Measurements from ENCODE around the gene MGMT.

MGMT gene

DNA sequence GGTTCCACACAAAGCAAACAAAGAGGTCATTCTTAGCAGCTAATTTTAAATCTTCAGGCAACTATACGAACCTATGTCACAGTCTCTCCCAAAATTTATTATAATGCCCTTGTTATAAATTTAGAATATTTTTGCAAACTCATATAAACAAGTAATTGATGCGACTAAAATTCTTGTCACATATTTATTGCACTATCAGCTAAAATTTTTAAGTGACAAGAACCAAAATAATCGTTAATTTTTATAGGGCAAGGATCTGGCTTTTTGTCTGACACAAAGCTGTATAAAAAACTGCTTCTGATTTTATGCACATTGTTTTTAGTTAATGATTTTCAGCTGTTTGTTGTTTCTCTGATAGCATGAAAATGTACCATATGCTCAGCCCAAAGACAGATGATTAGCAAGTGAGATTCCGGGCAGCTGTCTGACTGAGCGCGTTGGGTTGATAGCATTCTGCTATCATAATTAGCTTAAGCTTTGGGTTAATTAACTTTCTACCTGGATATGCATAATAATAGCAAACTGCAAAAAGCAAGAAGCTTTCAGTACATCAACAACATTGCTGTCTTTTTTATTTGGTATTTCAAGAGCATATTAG, 136.0 kb downstream of the MGMT start:
- DNase-seq, result no peak

DNA sequence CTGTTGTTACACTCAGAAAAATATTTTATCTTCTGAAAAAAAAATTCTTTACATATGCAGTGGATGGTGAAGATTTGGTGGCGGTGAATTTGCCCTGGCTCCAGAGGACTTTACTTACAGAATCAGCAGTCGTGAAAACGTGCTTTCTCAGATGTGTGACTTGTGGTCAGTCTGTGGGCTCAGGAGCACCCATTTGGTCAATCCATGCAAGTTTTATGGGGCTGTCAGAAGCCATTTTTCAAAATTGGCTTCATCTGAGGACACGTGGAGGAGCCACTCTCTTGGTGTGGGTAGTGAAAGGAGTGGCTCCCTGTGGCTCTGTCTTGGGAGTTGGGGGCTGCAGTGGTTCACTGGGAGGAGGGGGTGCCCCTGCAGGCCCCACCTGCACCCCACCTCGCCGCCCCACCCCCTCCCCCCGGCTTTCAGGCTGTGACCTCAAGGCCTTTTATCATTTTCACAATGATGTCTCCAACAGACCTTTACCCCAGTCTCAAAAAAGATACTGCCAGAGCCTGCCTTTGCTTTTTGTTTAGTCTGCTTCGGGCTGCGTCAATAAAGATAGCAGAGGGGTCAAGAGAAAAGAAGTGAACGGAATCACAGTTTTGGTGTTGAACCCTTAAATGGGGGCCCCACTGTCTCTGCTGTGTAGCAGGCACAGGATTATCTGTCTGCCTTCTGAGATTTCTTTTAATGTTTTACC, 137.4 kb downstream of the MGMT start:
- DNase-seq, result no peak

DNA sequence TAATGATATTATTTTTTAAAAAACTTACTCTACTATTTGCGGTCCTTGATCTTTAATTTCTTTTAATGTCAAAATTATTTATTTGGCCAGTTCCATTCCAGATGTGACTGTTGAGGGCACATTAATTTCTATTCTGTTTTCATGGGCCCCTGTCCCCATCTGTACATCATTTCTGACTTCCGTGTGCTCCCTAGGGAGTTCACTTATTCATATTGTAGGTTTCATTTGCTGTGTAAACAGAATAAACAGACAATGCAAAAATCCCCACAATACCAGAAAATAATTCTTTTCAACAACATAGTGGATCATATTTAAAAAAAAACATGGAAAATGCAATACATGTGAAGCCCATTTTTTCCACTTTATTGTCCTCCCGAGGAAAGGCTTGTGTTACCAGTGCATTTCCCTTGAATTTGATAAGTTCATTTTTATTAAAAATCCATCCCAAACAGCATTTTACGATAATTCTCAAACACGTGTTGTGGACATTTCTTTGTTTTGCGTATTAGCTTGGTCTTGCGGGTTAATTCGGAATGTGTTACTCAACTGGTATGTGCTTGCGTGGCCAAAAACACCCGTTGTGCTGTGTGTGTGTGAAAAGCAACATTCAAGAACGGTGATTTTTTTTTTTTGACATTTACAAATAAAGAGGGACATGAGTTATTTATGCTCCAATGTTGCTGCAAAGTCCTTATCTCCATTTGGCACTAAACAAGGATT, 138.4 kb downstream of the MGMT start:
- no peak for DNase-seq

DNA sequence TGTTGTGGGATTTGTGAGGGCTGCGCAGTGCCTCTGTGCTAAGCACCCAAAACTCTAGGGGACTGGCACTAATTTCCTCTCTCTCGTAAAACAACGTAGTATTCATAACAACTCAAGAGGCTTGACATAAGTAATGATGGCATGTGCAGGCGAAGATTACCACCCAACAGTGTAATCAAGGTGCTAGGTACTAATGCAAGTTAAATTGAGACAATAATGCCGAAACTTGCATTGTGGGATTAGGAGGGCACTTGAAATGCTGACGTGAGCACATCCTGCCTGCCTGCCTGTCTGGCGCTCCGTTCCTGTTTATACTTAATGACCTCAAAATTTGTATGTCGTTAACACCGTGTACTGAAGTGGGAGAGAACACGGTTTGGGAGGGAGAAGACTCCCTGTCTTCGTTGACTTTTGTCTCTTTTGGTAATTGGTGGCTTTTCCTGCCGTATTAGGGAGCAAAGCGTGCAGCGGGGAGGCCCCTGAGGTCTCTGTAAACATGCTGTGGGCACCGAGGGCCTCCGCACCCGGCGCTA, 139.0 kb downstream of the MGMT start:
- DNase-seq, result no peak

DNA sequence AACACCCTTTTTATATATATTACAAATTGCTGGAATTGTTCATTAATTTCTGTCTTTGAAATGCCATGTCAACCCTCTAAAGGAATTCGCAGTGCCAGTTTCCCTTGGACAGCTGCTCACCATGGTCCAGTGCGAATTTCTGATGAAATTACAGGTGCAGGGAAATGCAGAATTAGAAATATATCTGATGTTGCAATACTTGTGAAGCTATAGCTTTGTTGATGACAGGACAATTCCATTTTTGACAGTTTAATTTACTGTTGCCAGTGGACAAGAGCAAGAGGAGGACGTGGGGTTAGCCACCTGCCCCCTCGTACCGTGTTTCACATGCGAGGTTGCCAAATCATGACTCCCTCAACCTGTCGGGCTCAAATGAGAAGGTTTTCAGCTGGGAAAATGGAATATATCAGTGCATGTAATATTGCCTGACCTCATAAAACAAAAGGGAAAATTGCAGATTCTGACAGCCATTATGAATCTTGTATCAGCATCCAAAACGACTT, 140.6 kb downstream of the MGMT start:
- no peak for DNase-seq

DNA sequence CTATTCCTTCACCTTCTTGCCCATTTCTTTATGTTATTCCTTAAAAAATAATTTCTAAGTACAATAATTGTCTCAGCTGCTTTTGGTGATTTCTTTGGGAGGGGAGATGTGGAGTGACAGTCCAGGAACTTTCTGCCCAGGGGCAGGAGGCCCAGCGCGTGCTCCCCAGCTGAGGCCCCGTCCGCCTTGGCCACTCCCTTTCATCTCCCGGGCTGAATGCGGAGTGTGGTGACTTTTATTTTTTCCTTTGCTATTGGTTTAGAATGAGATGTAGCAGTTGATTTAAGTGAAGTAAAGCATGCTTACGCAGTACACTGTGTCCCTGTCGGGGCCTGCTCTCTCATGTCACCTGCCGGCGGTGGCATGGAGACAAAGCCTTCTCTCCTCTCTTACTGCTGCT, 141.6 kb downstream of the MGMT start:
- DNase-seq, result no peak

DNA sequence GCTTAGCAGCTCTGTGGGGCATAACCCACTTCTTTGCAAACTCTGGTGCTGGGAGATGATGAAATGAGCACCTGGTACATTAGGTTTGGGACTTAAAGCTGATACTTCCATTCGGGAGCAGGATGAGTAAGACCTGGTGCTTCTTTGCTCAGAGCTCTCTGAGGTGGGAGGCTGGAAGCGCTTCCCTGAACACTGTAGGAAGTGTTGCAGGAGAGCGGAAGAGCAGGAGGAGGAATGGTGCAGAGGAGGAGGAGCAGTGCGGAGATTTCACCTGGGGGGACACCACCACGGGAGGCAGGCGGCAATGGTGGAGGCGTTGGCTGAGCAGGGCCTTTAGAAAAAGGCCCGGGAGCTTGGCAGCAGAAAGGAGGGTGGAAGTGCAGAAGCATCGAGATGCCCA, 142.5 kb downstream of the MGMT start:
- DNase-seq, result no peak

DNA sequence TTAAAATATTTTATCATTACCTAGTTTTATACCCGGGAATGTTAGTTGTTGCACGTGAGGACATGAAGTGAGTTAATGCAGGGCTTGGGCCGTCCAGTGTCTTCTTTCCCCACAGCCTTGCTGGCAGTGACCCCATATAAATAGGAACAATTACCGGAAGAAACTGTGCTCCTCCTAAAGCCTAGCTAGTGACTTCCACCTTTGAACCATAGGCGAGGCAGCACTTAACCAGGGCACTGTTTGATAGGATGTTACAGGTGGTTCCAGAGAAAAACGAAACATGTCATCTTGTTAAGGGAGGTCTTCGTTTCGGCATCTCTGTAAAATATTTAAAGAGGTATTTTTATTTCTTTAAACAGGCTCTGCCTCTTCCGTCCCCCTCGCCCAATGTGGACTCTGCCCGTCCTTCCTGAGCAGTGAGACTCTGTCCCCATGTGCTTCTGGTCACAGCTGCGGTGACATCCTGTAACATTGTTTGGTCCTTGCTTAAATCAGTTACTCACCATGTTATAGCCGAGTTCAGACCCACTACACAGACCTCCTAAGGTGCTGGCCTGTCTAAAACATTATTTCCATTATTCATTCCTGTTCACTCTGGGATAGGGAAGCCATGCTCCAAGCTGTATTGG, 145.6 kb downstream of the MGMT start:
- no peak for DNase-seq

DNA sequence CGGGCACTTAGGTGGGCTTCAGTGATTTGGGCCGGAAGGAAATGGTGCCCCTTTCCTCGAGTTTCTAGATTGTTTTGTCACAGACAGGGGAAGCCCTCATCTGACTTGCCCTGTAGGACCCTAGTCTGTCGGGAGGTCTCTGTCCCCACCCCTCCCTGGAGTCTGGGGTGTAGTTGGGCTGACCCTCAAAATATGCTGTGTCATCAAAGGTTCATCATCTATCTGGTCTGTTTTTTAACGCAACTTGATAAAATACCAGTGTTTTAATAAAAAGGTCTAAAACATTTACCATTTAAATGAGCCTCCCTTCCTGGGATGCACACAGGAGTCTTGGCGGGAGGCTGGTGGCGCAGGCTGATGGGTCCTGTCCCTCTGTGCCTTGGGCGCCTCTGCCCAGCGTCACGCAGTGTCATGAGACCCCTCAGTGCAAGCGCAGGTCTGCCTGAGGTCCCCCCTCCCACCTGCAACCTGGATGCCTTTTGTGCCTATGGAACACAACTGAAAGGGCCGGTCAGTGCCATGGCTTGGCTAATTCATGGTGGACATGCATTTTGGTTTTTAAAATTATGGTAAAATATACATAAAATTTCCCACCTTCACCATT, 146.4 kb downstream of the MGMT start:
- no peak for DNase-seq

DNA sequence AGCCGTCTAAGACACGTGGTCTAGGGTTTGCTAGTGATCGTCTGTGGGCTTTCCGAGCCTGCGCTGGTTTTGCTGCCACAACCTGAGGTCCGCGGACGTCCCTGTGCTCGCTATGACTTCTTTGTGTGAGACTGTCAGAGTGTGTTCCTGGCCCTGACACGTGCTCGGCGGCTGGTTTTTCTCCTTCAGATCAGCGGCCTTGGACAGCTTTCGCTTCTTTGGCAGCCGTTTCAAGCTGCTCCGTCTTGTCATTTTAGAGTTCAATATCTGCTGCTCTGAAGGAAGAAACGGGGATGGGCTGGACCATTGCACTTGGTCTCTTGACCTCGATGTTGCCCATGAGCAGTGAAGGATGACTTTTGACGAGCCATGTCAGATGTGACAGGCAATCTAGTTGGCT, 147.3 kb downstream of the MGMT start:
- DNase-seq, result no peak

DNA sequence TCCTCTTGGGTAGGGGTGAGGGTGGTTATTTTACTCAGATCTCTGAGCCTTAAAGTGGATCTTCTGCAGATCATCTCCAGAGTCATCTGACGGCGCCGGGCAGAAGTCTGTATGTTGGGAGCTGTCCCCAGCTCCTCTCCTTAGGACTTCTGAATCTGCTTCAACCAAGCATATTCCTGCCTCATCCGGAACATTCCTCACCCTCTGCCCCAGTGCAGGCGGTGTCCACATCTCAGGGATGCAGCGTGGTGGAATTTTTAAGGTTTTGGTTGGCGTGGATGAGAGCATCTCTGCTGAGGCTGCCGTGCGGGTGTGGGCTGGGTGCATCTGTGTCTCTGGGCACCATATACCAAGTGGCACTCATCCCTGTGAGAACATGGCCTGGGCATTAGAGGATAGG, 148.3 kb downstream of the MGMT start:
- no peak for DNase-seq

DNA sequence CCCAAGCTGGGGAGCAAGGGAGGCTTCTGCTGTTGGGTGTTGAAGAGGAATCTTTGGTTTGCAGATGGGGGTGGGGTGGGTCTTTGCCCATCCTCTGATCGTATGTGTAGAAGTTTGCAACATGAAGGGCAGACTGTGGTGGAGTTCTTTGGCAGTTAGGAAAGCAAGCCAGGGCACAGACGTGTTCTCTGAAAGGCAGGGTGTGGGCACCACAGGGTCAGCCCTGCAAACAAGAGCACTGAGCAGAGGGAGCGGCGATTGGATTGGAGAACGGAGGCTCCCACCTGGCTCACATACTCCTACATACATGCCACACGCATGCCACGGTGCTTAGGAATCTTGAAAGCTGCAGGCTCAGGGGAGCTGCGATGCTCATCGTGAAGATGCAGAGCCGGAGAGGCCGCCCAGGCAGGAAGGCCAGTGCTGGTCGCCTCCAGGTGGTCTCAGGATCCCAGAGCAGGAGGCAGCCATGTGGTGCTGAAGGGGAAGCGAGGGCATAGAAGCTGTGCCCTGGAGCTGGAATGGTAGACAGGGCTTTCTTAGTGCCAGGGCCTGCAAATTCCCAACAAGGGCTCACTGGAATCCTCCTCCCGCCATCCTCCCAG, 149.0 kb downstream of the MGMT start:
- no peak for DNase-seq

DNA sequence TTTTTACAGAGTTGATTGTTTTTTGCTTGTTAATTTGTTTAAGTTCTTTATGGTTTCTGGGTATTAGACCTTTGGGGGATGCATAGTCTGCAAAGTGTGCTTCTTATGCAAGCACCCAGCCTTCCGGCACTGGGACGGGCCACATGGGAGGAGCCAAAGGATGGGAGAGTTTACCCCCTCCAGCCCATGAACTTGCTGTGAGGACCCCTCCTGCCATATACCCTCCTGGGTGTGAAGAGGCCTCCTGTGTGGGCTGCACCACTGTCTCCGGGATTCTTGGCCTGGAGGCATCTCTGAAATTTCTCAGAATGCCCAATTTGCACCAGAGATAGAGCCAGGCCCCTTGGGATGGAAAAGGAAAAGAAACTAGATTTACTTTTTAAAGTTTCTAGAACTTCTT, 150.7 kb downstream of the MGMT start:
- DNase-seq, result no peak

DNA sequence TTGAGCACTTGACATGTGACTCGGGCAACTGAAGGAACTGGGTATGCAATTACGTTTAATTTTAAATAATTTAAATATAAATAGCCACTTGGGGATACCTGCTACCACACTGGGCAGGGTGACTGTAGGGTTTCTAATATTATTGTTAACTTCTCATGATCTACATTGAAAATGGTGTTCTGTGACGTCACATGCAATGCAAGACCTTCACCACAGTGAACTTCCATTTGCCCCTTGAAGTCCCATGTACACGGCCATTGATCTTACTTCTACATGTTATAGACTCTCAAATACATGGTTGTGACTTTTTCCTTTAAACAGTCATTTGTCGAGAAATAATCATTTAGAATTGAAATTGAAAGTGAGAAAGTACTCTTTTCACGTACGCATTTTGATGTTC, 154.0 kb downstream of the MGMT start:
- DNase-seq, result no peak

DNA sequence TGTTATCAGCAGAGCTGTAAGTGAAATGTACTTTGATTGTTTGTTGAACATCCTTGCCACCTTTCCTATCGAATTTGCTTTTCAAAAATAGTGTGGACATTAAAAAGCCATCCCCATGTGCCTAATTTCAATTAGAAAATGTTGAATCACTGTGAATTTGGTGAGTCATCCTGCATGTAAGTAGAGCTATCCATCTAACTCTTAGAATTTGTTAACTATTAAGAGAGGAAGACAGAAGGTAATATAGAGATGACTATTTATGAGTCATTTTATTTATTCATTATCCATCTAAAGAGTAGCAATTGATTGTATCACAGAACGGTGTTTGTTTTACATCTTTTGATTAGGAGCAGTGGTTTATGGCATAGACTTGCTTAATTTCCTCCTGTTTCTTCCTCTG, 154.7 kb downstream of the MGMT start:
- no peak for DNase-seq

DNA sequence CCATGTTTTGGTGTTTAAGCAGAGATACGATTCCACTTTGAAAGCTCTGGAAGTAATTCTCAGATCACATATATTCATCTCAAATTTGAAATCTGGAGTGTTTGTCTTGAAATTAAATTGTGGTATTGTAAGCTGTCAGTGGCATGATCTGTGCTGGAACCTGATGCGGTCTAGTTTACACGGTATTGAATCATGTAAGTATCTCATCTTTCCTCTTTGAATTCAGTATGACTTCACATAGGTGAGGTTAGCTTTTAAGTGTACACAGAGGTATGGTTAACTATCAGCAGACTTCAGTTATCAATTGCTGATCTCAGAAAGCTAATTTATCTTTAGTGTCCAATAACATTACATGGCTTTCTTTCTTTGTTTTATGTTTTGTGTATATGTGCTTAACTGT, 155.2 kb downstream of the MGMT start:
- DNase-seq, result no peak

DNA sequence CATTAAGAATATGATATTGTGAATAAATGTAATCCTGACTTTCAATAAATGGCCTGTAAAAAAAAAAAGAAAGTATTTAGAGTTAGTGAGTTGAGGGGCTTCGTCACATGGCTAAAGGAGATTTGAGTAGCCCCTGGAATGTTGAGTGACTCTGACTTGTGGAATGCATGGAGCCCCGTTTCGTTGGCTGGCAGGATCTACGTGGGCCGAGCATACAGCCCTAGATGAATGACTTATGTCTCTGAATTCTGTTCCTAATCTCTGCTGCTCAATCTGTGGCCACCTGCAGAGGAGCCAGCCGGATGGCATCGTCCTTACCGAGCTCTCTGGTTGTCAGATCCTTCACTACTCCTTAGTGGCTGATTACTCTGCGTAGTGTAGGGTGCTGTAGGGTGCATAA, 155.7 kb downstream of the MGMT start:
- DNase-seq, result no peak

DNA sequence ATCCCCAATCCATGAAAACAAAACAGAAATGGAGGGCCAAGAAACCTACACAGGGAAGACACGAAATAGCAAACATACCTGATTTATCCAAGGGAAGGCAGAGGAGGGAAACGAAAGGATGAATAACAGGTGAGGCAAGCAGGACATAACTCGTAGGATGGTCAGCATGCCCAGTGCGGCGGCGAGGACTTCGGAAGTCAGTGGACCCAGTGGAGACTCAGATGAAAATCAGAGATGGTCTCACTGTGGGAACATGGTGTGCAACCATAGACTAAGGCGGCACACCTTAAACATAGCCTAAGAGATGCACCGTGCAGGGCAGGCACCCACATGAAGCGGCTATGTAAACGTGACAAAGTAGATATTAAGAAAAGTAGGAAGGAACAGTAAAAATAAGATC, 157.5 kb downstream of the MGMT start:
- DNase-seq, result no peak

DNA sequence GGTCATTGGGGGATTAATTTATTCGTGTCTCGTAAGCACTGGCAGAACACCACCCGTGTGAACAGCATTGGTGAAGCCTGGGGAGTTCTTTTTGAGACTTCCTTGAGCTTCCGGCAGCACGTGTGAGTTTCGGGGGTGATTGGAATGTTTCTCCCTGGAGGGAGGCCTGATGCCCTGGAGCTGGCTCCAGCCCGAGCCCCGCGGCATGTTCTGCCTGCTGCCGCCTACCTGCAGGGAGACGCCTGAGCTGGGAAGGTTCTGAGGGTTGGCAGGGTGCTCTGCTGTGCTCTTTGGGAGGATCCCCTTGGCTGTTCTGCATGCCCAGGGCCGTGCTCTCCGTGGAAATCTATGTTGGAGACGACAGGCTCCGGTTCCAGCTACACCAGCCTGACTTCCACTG, 159.3 kb downstream of the MGMT start:
- DNase-seq, result no peak

DNA sequence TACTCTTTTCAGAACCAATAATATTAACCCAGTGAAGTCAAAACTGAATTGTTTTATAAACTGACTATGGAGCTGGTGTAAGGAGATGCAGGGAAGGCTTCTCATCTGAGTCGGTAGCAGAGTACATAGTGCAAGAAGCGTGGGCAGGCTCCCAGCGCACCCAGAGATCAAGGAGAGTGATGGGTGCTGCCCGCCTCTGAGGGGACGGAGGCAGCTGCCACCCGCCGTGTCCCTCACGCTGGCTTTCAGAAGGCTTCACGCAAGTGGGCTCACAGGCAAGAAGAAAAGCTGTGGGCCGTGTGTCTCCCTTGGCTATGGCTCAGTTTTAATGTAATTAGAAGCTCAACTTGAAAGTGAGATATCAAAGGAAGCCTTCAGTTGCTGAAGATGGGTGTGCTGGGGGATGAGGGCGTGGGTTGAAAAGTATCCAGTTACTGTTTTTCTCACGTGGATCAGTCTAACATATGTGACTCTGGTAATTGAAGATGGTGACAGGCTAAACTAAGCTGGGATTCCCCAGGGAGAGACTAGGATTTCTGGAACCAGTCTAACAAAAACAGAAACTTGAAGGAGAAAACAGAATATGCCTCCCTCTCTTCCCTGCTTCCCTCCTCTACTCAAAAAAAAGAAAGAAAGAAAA, 159.9 kb downstream of the MGMT start:
- DNase-seq, result no peak

DNA sequence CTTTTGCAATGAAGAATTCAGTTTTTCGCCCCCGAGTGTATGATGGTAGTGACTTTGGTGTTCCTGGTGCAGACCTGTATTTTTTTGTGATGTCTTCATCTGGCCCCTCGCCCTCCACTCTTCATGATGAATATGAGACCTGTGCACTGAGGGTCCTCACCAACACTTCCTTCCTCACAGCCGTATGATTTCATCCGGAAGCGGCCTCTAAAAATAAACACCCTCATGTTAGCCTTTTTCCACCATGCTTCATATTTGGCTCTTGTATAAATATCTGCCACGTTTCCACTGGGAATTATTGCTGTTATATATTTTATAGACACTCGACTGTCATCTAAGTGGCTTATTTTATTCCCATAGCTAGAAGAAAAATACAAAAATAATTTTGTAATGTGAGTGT, 160.4 kb downstream of the MGMT start:
- no peak for DNase-seq

DNA sequence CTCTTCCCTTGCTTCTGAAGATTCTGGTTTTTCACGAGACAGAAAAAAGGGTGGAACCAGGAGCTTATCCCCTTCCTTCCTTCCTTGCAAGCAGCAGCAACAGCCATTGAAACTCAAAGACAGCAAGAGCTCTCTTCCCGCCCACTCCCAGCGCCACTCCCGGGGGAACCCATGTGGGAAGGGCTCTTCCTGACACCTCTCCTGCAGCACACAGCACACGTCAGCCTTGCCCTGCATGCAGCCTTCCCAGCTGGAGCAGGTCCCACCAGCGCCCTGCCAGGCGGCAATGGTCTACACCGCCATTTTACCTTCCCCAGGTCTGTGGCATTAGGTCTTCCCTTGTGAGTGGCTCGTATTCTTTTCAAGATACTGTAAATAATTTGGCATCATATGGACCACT, 161.8 kb downstream of the MGMT start:
- DNase-seq, result no peak
